Jurkat, Clone E6-1 (cell line): ENCODE data around the gene CUL2.
A peak's percentile ranks its signal among the peaks of the same experiment; 100 is the strongest.

Experiments
- DNase-seq: peaks from one replicate; pipeline ENCODE4 v3.0.0-alpha.2; 2011; ENCODE audit warnings: low read depth, low spot score
- H3K4me3 ChIP-seq: 2 replicates; pipeline ENCODE4 v1.5.1; 2011; ENCODE audit warnings: mild to moderate bottlenecking, low read length, control low read depth, moderate library complexity

Gene CUL2

GRCh38 chr10:35040760-35041501 lies 49.2 kb downstream of the CUL2 start:
- no peak overlapping the region for H3K4me3 ChIP-seq
- DNase-seq, result no peak

DNA sequence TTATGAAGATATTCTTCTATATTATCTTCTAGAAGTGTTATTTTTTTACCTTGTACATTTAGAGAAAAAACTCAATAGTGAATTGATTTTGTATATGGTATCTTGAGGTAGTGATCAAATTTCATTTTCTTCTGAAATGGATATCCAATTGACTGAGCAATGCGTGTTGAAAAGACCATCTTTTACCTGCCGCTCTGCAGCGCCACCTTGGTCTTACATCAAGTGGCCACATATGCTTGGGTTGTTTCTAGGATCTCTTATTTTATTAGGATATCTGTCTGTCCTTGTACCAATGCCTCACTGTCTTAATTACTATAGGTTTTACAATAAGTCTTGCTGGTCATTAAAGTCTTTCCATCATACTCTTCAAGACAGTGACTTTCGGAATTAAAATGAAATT lies 53.0 kb downstream of the CUL2 start:
- H3K4me3 ChIP-seq, result no peak overlapping the region
- no peak for DNase-seq

- DNase-seq, result peak; percentile 6
- H3K4me3 ChIP-seq, result no peak overlapping the region
Observed at GRCh38 chr10:35035606-35036005, 54.5 kb downstream of the CUL2 start.

DNA sequence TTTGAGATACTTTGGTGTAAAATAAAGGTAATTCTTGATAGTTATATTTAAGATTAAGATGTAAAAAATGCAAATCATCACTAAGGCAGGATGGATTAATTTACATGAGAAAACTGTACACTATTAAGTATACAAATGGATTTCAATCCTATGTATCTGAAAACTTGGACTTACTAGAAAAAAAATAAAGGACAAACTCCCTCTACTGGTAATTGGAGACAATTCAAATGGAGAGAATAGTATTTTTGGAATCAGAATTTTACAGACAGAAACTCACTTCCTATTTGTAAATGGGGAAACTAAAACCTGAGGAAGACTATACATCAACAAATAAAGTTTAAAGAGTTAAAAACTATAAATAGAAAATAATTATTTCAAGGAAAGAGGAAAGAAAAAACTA lies 62.6 kb downstream of the CUL2 start:
- no peak overlapping the region for H3K4me3 ChIP-seq
- peak; percentile 18 for DNase-seq

- H3K4me3 ChIP-seq, result no peak overlapping the region
- DNase-seq, result no peak
Observed at GRCh38 chr10:35025916-35026315, 64.2 kb downstream of the CUL2 start.

- no peak overlapping the region for H3K4me3 ChIP-seq
- no peak for DNase-seq
Observed at GRCh38 chr10:35020481-35020880, 69.7 kb downstream of the CUL2 start.

GRCh38 chr10:35019041-35020024 lies 70.8 kb downstream of the CUL2 start:
- no peak for DNase-seq
- H3K4me3 ChIP-seq, result no peak overlapping the region

- H3K4me3 ChIP-seq, result no peak overlapping the region
- no peak for DNase-seq
Observed at GRCh38 chr10:35017608-35018007, 72.5 kb downstream of the CUL2 start.

DNA sequence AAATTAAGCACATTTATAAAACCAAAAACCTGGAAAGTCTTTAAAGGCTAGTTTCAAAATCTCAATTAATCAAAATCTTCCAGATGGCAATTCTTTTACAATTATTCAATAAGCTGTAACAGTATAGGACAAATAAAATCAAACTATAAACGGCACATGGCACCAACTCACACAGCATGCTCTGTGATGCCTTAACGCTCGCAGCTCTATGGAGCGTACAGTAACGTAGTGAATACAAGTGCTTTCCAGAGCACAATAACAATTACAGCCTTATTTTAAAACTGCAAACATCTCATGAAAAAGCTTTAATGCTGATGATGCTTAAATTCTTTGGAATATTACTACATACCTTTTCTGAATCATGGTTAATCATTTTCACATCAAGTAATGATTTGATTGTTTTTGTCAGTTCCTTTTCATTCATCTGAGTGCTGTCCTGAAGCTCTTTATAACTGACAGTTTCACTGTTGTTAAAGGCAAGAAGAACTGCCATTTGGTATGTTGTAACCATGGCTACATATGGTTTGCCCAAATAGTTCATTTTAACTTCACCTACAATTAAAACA lies 74.2 kb downstream of the CUL2 start:
- no peak overlapping the region for H3K4me3 ChIP-seq
- DNase-seq, result no peak

GRCh38 chr10:35012781-35013180 lies 77.4 kb downstream of the CUL2 start:
- DNase-seq, result no peak
- H3K4me3 ChIP-seq, result no peak overlapping the region

GRCh38 chr10:35011771-35012191 lies 78.4 kb downstream of the CUL2 start:
- no peak for DNase-seq

GRCh38 chr10:35007858-35008301 lies 82.3 kb downstream of the CUL2 start:
- H3K4me3 ChIP-seq, result no peak overlapping the region
- DNase-seq, result no peak

More at GRCh38 chr10:35011771-35012191, 78.4 kb downstream of the CUL2 start:
- no peak overlapping the region for H3K4me3 ChIP-seq

GRCh38 chr10:35006836-35007235 lies 83.3 kb downstream of the CUL2 start:
- H3K4me3 ChIP-seq, result no peak overlapping the region
- no peak for DNase-seq

- DNase-seq, result peak; percentile 15
- H3K4me3 ChIP-seq, result no peak overlapping the region
Observed at GRCh38 chr10:35005868-35006267, 84.3 kb downstream of the CUL2 start.

DNA sequence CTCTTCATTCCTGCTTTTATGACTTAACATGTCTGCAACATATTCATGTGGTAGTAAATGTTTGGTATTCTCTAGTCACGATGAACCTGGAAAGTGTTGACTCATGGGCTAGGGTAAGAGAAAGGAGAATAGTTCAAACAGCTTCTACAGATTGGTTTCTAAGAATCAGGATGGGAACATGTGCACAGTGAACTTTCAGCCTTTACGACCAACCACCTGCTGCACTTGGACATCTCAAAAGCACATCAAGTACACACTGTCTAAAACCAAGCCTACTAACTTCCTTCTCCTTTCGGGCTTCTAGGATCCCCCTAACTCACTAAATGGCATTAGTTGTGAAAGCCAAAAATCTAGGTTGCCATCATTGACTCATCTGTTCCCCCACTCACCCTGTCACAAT lies 85.5 kb downstream of the CUL2 start:
- no peak for DNase-seq
- H3K4me3 ChIP-seq, result no peak overlapping the region

DNA sequence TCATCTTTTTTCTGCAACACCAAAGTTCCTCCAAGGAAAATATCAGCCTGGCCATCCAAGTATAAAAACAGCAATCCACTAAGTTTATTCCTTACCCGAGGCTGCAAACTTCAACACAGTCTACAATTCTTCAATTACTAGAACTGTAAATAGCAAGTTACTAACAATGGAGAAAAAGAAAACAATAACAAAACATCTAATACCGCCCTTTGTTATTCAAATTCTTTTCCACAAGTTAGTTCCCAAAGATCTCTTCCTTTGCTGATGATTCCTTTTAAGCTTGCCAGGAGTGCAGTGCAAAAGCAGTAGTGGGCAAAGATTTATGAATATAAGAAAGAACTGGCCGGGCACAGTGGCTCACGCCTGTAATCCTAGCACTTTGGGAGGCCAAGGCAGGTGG lies 86.2 kb downstream of the CUL2 start:
- DNase-seq, result no peak
- no peak overlapping the region for H3K4me3 ChIP-seq

- DNase-seq, result no peak
- no peak overlapping the region for H3K4me3 ChIP-seq
Observed at GRCh38 chr10:35000936-35001335, 89.2 kb downstream of the CUL2 start.

DNA sequence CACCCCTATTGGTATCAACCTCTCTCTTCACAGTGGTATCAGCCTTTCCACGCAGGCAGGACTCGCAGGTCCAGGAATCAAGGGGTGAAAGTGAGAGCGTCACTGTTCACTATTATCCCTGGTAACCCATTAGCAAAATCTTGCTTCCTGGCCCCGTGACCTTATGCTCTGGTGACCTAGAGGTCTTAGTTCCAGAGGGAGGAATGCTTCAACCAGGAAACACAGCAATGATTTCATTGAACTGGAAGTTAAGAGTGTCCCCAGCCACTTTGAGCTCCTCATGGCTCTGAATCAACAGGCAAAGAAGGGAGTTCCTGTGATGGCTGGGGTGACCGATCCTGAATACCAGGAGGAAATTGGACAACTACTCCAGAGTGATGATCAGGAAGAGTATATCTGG lies 90.6 kb downstream of the CUL2 start:
- no peak overlapping the region for H3K4me3 ChIP-seq
- no peak for DNase-seq

DNA sequence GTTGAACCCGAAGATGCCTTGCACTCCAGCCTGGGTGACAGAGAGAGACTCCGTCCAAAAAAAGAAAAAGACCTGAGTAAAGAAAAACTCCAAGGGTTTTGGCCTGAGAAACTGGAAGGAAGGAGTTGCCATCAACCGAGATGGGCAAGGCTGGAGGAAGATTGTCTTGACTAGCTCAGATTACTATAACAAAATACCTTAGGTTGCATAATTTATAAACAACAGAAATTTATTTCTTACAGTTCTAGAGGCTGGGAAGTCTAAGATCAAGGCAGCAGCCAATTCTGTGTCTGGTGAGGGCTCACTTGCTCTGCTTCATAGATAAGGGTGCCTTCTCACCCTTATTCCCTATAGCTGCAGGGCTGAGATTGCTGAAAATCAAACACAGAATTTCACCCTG lies 91.2 kb downstream of the CUL2 start:
- H3K4me3 ChIP-seq, result no peak overlapping the region
- no peak for DNase-seq

- peak; percentile 32 for DNase-seq
Observed at GRCh38 chr10:34996843-34997242, 93.3 kb downstream of the CUL2 start.

More at GRCh38 chr10:34996843-34997242, 93.3 kb downstream of the CUL2 start:
- no peak overlapping the region for H3K4me3 ChIP-seq
